AG08395 (cell line): ENCODE data around the gene PHLDA3.
"Not testable (repeated sequence)": the region's sequence is repeated elsewhere in the genome, so short reads cannot be mapped to it uniquely, and the experiment has no call there.

Experiments used
- DNase-seq: peaks from one replicate; pipeline ENCODE4 v3.0.0; 2012; ENCODE audit warnings: mixed read lengths, low spot score

The PHLDA3 gene

GRCh38 chr1:201486187-201486586, 17.2 kb upstream of the PHLDA3 start:
- no peak for DNase-seq

GRCh38 chr1:201485184-201485774, 16.3 kb upstream of the PHLDA3 start:
- DNase-seq = no peak

- no peak for DNase-seq
These were observed 14.5 kb upstream of the PHLDA3 start for GRCh38 chr1:201483373-201483949.

- no peak for DNase-seq
These were observed 13.8 kb upstream of the PHLDA3 start for GRCh38 chr1:201482755-201483154.

- DNase-seq = peak; percentile 90
These were observed 12.9 kb upstream of the PHLDA3 start for GRCh38 chr1:201481761-201482493.

- DNase-seq = no peak
These were observed 12.0 kb upstream of the PHLDA3 start for GRCh38 chr1:201481004-201481380.

- DNase-seq = peak; percentile 50
These were observed 11.4 kb upstream of the PHLDA3 start for GRCh38 chr1:201480231-201481003.

GRCh38 chr1:201479201-201479730, 10.3 kb upstream of the PHLDA3 start:
- DNase-seq = no peak

GRCh38 chr1:201478666-201479065, 9.7 kb upstream of the PHLDA3 start:
- DNase-seq = not testable (repeated sequence)

- DNase-seq = no peak
These were observed 7.8 kb upstream of the PHLDA3 start for GRCh38 chr1:201476670-201477344.

GRCh38 chr1:201475915-201476669, 7.1 kb upstream of the PHLDA3 start:
- DNase-seq = no peak

- DNase-seq = no peak
These were observed 6.1 kb upstream of the PHLDA3 start for GRCh38 chr1:201475130-201475529.

- no peak for DNase-seq
These were observed 4.3 kb upstream of the PHLDA3 start for GRCh38 chr1:201473296-201473695.

- not testable (repeated sequence) for DNase-seq
These were observed 3.3 kb upstream of the PHLDA3 start for GRCh38 chr1:201472321-201472720.

- peak; percentile 84 for DNase-seq
These were observed 2.8 kb upstream of the PHLDA3 start for GRCh38 chr1:201471772-201472171.

- no peak for DNase-seq
These were observed 1.6 kb upstream of the PHLDA3 start for GRCh38 chr1:201470581-201470980.

GRCh38 chr1:201469645-201470074, 672 bp upstream of the PHLDA3 start:
- no peak for DNase-seq

- no peak for DNase-seq
These were observed 516 bp downstream of the PHLDA3 start for GRCh38 chr1:201468501-201468843.

GRCh38 chr1:201466492-201466891, 2.5 kb downstream of the PHLDA3 start:
- DNase-seq = no peak

GRCh38 chr1:201465698-201466290, 3.2 kb downstream of the PHLDA3 start:
- no peak for DNase-seq

GRCh38 chr1:201463071-201463552, 5.9 kb downstream of the PHLDA3 start:
- DNase-seq = no peak
